ENCODE results near the gene SLX4IP.

Gene SLX4IP

DNA sequence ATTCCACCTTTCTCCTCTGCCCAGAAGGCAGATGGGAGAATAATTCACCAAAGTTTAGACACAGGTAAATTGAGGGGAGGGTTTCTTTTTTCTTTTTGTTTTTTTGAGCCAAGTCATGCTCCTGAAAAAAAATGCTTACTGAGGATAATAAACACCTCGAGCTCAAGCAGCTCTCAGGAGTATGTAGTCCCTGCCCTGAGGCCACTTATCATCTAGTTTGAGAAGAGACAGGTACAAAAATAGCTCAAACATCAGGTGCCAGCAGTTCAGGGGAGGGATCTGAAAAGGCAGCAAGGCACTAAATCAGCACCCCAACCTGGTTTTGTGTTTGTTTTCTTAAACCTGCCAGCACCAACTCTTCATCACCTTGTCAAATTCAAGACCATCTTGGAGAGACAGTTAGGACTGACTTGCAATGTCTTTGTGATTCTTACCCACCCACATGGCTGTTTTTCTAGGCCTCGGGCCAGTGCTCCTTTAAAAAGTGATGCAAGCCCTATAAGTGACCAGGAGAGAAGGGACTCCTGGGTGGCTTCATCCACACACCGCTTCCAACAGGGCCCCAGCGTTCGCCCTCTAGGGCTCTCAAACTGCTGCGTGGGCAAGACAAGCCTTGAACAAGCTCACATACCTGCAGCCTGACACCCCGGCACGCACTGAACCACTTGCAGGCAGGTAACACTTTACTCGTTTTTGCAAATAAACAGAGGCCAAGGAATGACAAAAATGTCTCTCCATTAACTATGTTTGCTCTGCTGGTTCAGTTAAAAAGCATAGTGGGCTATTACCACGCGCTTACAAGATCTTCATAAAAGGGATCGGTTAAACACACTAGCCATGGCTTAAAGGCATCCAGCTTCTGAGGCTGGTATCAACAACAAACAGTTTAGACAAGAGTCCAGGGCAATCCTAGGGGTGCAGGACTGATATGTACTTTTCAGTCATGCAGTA lies 224.8 kb downstream of the SLX4IP start:
- no peak for DNase-seq (ENCODE audit: low read depth in 2 of 2)
- TF ChIP-seq, protein P1, sequence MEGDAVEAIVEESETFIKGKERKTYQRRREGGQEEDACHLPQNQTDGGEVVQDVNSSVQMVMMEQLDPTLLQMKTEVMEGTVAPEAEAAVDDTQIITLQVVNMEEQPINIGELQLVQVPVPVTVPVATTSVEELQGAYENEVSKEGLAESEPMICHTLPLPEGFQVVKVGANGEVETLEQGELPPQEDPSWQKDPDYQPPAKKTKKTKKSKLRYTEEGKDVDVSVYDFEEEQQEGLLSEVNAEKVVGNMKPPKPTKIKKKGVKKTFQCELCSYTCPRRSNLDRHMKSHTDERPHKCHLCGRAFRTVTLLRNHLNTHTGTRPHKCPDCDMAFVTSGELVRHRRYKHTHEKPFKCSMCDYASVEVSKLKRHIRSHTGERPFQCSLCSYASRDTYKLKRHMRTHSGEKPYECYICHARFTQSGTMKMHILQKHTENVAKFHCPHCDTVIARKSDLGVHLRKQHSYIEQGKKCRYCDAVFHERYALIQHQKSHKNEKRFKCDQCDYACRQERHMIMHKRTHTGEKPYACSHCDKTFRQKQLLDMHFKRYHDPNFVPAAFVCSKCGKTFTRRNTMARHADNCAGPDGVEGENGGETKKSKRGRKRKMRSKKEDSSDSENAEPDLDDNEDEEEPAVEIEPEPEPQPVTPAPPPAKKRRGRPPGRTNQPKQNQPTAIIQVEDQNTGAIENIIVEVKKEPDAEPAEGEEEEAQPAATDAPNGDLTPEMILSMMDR (IDR thresholded peaks at IDR 0.05; ENCODE audit: low read depth, low read length), result no peak
- no peak overlapping the region for H3K4me3 ChIP-seq (replicated peaks in 1 of 2; ENCODE audit: low read depth in 2 of 2, low read length in 2 of 2)

DNA sequence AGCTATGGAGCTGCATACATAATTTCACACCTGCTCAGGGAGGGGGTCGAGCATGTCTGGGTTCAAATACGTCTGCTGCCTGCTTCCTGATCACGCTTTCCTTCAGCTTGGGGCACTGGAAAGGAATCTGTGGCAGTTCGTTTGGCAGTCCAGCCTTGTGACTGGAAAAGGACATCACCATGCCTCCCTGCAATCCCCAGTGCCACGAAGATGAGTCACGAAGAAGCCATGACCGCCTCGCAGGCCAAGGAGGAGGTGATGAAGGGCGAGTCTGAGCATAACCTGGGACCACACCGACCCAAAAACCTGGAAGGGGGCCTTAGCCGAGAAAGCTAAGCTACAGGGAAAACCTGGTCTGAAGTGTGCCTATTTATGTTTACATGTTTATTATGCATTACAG lies 225.6 kb downstream of the SLX4IP start:
- no peak for DNase-seq (ENCODE audit: low read depth in 2 of 2)
- TF ChIP-seq, protein P1 (IDR thresholded peaks at IDR 0.05; ENCODE audit: low read depth, low read length), result no peak
- no peak overlapping the region for H3K4me3 ChIP-seq (replicated peaks in 1 of 2; ENCODE audit: low read depth in 2 of 2, low read length in 2 of 2)

DNA sequence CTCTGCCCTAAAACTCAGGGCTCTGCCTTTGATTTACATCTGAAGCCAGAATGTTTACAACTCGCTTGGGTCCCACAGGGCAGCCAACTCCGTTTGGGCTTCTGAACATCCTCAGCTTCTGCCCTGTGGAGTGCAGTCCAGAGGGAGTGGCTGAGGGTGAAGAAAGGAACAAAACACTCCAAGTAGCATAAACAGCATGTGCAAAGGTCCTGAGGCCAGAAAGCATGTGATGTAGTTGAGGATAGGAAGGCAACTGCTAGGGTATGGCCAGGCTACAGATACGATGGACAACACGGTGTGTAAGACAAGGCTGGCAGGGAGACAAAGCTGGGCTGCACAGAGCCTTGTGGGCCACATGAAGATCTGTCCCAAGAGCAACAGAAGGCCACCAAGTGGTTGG lies 226.2 kb downstream of the SLX4IP start:
- TF ChIP-seq, protein P1 (IDR thresholded peaks at IDR 0.05; ENCODE audit: low read depth, low read length), result no peak
- DNase-seq (ENCODE audit: low read depth in 2 of 2), result no peak
- no peak overlapping the region for H3K4me3 ChIP-seq (replicated peaks in 1 of 2; ENCODE audit: low read depth in 2 of 2, low read length in 2 of 2)

DNA sequence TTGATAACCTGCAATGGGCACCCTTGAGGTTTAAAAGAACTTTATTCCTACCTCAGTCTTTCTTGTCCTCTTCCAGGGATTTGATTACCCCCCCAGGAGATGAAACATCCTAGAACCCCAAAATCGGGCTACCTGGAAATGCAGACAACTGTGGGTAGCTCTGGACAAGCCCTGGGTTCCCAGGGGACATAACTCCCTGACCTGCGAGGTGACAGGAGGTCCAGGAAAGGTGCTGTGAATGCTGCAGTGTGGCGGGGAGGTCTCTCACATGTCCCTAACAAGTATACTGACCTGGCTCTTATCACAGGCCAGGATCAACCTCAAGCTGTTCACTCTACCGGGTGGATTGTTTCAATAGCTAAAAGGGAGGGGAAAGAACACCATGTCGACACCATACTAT lies 227.0 kb downstream of the SLX4IP start:
- H3K4me3 ChIP-seq (replicated peaks in 1 of 2; ENCODE audit: low read depth in 2 of 2, low read length in 2 of 2), result no peak overlapping the region
- TF ChIP-seq, protein P1 (IDR thresholded peaks at IDR 0.05; ENCODE audit: low read depth, low read length), result no peak
- no peak for DNase-seq (ENCODE audit: low read depth in 2 of 2)

DNA sequence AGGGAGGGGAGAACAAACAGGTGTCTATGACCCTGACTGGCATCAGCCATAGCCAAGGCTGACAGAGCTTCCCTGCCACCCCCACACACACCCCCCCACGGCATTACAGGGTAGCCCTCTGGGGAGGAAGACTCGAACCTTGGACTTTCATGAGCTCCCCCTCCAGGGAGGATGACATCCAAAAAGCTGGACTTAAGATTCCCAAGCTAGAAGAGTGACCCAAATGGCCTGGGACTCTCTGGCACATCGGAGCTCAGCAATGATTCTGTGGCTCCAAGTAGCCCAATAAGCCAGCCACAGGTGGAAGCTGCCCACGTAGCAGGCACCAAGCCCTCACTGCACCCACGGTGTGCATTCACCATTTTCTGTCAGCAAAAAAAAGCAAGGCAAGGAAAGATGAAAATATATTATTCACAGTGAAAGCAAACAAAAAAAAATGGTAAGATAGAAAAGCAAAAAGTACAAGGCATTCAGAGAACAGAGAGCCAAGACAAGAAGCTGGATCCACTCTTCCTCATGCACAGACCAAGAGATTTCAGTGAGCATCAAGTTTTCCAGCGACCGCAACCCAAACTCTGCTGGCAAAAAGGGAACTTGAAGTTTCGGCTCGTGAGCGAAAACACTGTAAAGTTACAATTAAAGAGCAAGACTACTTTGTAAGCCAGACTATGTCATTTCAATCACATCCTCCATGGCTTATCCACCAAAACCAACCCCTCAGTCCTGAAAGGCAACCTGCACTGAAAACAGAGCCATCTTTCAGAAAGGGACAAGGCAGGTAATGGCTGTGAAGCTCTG lies 227.8 kb downstream of the SLX4IP start:
- TF ChIP-seq, protein P1 (IDR thresholded peaks at IDR 0.05; ENCODE audit: low read depth, low read length), result no peak
- no peak for DNase-seq (ENCODE audit: low read depth in 2 of 2)
- no peak overlapping the region for H3K4me3 ChIP-seq (replicated peaks in 1 of 2; ENCODE audit: low read depth in 2 of 2, low read length in 2 of 2)

DNA sequence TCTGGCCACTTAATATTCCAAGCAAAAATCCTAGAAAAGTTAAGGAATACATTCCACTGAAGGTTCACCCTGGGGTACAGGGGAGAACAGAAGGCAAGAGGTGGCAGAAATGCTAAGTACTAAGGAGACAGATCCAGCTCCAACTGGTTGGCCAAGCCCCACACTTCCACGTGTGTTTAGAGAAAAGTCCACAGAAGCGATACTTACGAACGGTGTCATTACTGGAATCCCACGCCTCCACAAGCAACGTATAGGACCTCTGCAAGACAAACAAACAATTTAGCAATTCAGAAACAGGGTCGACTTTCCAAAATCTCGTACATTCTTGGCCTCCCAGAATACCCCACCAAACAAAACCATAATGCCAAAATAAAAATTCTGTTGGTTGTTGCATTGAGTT lies 228.7 kb downstream of the SLX4IP start:
- no peak overlapping the region for H3K4me3 ChIP-seq (replicated peaks in 1 of 2; ENCODE audit: low read depth in 2 of 2, low read length in 2 of 2)
- TF ChIP-seq, protein P1 (IDR thresholded peaks at IDR 0.05; ENCODE audit: low read depth, low read length), result no peak
- DNase-seq (ENCODE audit: low read depth in 2 of 2), result no peak

Data from cardiac fibroblast (primary cell).